Ectodermal cell (in vitro differentiated cells): Measurements from ENCODE around the gene HDLBP.
"Not testable (repeated sequence)": the region's sequence is repeated elsewhere in the genome, so short reads cannot be mapped to it uniquely, and the experiment has no call there.

Source experiments
- H3K27ac ChIP-seq: 2 replicates; pipeline ENCODE4 v1.7.0; 2013; ENCODE audit warnings: mild to moderate bottlenecking, low read depth, low read length; ENCODE audit not compliant: insufficient read depth, poor library complexity, severe bottlenecking
- H3K27me3 ChIP-seq: 2 replicates; pipeline ENCODE4 v1.7.0; 2013; ENCODE audit warnings: mild to moderate bottlenecking, low read length; ENCODE audit not compliant: insufficient read depth, control insufficient read depth, poor library complexity, severe bottlenecking
- H3K36me3 ChIP-seq: one replicate; pipeline ENCODE4 v1.7.0; 2013; ENCODE audit warnings: low read length; ENCODE audit not compliant: control insufficient read depth, insufficient read depth
- H3K4me1 ChIP-seq: one replicate; pipeline ENCODE4 v1.7.0; 2013; ENCODE audit warnings: low read length; ENCODE audit not compliant: control insufficient read depth, insufficient read depth
- H3K4me3 ChIP-seq: 2 replicates; pipeline ENCODE4 v1.7.0; 2013; ENCODE audit warnings: low read depth, low read length, control low read depth; ENCODE audit not compliant: insufficient read depth
- H3K9me3 ChIP-seq: 2 replicates; pipeline ENCODE4 v1.7.0; 2013; ENCODE audit warnings: mild to moderate bottlenecking, low read length, moderate library complexity; ENCODE audit not compliant: control insufficient read depth
- WGBS, 2 experiments: methylation state at CpG; one replicate each; pipeline ENCODE4 v1.1.7; 2013; ENCODE audit warnings: missing lambda C conversion rate in 2 of 2; 5-methylcytosine and 5-hydroxymethylcytosine counted together

HDLBP gene

GRCh38 chr2:241334813-241335212, 19.3 kb upstream of the HDLBP start:
- Histone ChIP-seq H3K9me3 (no peaks in the 10 kb centered on the region), H3K27ac (no peak overlapping the region), H3K4me1 (no peaks in the 10 kb centered on the region), H3K4me3 (no peak overlapping the region), H3K27me3 (no peaks in the 10 kb centered on the region), H3K36me3 (peaks cover 47% of the 10 kb centered on the region)
- WGBS, 2 experiments, result 92 to 100% methylated on average over 2 of the region's 2 CpGs

GRCh38 chr2:241330616-241330981, 15.1 kb upstream of the HDLBP start:
- no peak overlapping the region for H3K27ac ChIP-seq
- H3K36me3 ChIP-seq, result peaks cover 36% of the 10 kb centered on the region

GRCh38 chr2:241329669-241330615, 14.5 kb upstream of the HDLBP start:
- no peak overlapping the region for H3K4me3 ChIP-seq
- no peaks in the 10 kb centered on the region for H3K27me3 ChIP-seq
- no peak overlapping the region for H3K27ac ChIP-seq
- peaks cover 31% of the 10 kb centered on the region for H3K36me3 ChIP-seq
- no peaks in the 10 kb centered on the region for H3K9me3 ChIP-seq
- no peaks in the 10 kb centered on the region for H3K4me1 ChIP-seq
- 91 to 93% methylated on average over 11 of the region's 11 CpGs for WGBS, 2 experiments

More at GRCh38 chr2:241330616-241330981, 15.1 kb upstream of the HDLBP start:
- H3K4me1 ChIP-seq, result no peaks in the 10 kb centered on the region
- H3K4me3 ChIP-seq, result no peak overlapping the region
- no peaks in the 10 kb centered on the region for H3K27me3 ChIP-seq
- no peaks in the 10 kb centered on the region for H3K9me3 ChIP-seq
- 94 to 96% methylated on average over 3 to 4 of the region's 4 CpGs for WGBS, 2 experiments

GRCh38 chr2:241325257-241325656, 9.8 kb upstream of the HDLBP start:
- Histone ChIP-seq H3K9me3 (no peaks in the 10 kb centered on the region), H3K36me3 (peaks cover 24% of the 10 kb centered on the region), H3K4me3 (no peak overlapping the region), H3K27me3 (no peaks in the 10 kb centered on the region), H3K4me1 (no peaks in the 10 kb centered on the region), H3K27ac (no peak overlapping the region)
- 95 to 100% methylated on average over 1 of the region's 1 CpG for WGBS, 2 experiments

- no peaks in the 10 kb centered on the region for H3K9me3 ChIP-seq
- H3K4me3 ChIP-seq, result no peak overlapping the region
- no peak overlapping the region for H3K27ac ChIP-seq
- peaks cover 19% of the 10 kb centered on the region for H3K36me3 ChIP-seq
- no peaks in the 10 kb centered on the region for H3K4me1 ChIP-seq
- no peaks in the 10 kb centered on the region for H3K27me3 ChIP-seq
Observed at GRCh38 chr2:241324775-241325174, 9.3 kb upstream of the HDLBP start.

GRCh38 chr2:241323778-241324177, 8.3 kb upstream of the HDLBP start:
- H3K27ac ChIP-seq, result no peak overlapping the region
- no peaks in the 10 kb centered on the region for H3K27me3 ChIP-seq
- H3K4me1 ChIP-seq, result peaks cover 3% of the 10 kb centered on the region
- WGBS, 2 experiments, result 97 to 100% methylated on average over 5 of the region's 5 CpGs
- no peak overlapping the region for H3K4me3 ChIP-seq
- no peaks in the 10 kb centered on the region for H3K9me3 ChIP-seq
- H3K36me3 ChIP-seq, result peaks cover 15% of the 10 kb centered on the region

- H3K4me1 ChIP-seq, result peaks cover 19% of the 10 kb centered on the region
- peaks cover 5% of the 10 kb centered on the region for H3K36me3 ChIP-seq
- no peak overlapping the region for H3K4me3 ChIP-seq
- 94% methylated on average over 1 of the region's 1 CpG for WGBS, 2 experiments
- H3K27me3 ChIP-seq, result no peaks in the 10 kb centered on the region
- no peaks in the 10 kb centered on the region for H3K9me3 ChIP-seq
- H3K27ac ChIP-seq, result no peak overlapping the region
Observed at GRCh38 chr2:241321886-241322285, 6.4 kb upstream of the HDLBP start.

- H3K4me3 ChIP-seq, result no peak overlapping the region
Observed at GRCh38 chr2:241321033-241321432, 5.6 kb upstream of the HDLBP start.

GRCh38 chr2:241320394-241320793, 4.9 kb upstream of the HDLBP start:
- WGBS, 2 experiments, result 87 to 92% methylated on average over 8 of the region's 8 CpGs
- Histone ChIP-seq H3K27ac (no peak overlapping the region), H3K4me3 (no peak overlapping the region), H3K4me1 (peaks cover 19% of the 10 kb centered on the region), H3K9me3 (no peaks in the 10 kb centered on the region), H3K36me3 (no peaks in the 10 kb centered on the region), H3K27me3 (no peaks in the 10 kb centered on the region)

More at GRCh38 chr2:241321033-241321432, 5.6 kb upstream of the HDLBP start:
- H3K4me1 ChIP-seq, result peaks cover 19% of the 10 kb centered on the region
- H3K27ac ChIP-seq, result no peak overlapping the region
- no peaks in the 10 kb centered on the region for H3K27me3 ChIP-seq
- 100% methylated on average over 1 of the region's 1 CpG; no CpG with 5 or more reads in 1 of the 2 experiments for WGBS, 2 experiments
- H3K36me3 ChIP-seq, result no peaks in the 10 kb centered on the region
- no peaks in the 10 kb centered on the region for H3K9me3 ChIP-seq

GRCh38 chr2:241318830-241319229, 3.4 kb upstream of the HDLBP start:
- H3K27me3 ChIP-seq, H3K9me3 ChIP-seq, H3K4me3 ChIP-seq, H3K36me3 ChIP-seq, H3K27ac ChIP-seq: not testable (repeated sequence)
- WGBS, 2 experiments, result 95% methylated on average over 6 of the region's 6 CpGs
- H3K4me1 ChIP-seq, result peaks cover 24% of the 10 kb centered on the region
